B cell (primary cell): ENCODE data around the gene MICU1.

Source experiments
- EZH2 ChIP-seq: IDR thresholded peaks from 2 replicates; pipeline ENCODE4 v1.6.1; 2012; ENCODE audit warnings: borderline replicate concordance, low read depth, mild to moderate bottlenecking, moderate library complexity, low read length; ENCODE audit not compliant: insufficient read depth, poor library complexity, severe bottlenecking
- TF ChIP-seq, protein P1 (sequence below): fragments of 200-600 bp; IDR thresholded peaks from one replicate; pipeline ENCODE4 v1.8.0; 2022; ENCODE audit warnings: antibody characterized with exemption, mild to moderate bottlenecking

GRCh38 chr10:72407927-72408600 is 217.8 kb downstream of the MICU1 start:
- TF ChIP-seq, protein P1, sequence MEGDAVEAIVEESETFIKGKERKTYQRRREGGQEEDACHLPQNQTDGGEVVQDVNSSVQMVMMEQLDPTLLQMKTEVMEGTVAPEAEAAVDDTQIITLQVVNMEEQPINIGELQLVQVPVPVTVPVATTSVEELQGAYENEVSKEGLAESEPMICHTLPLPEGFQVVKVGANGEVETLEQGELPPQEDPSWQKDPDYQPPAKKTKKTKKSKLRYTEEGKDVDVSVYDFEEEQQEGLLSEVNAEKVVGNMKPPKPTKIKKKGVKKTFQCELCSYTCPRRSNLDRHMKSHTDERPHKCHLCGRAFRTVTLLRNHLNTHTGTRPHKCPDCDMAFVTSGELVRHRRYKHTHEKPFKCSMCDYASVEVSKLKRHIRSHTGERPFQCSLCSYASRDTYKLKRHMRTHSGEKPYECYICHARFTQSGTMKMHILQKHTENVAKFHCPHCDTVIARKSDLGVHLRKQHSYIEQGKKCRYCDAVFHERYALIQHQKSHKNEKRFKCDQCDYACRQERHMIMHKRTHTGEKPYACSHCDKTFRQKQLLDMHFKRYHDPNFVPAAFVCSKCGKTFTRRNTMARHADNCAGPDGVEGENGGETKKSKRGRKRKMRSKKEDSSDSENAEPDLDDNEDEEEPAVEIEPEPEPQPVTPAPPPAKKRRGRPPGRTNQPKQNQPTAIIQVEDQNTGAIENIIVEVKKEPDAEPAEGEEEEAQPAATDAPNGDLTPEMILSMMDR, result no peak
- no peak for TF ChIP-seq EZH2
